DND-41 (cell line): ENCODE results near the gene MIGA1.
"Not testable (repeated sequence)": the region's sequence is repeated elsewhere in the genome, so short reads cannot be mapped to it uniquely, and the experiment has no call there.

ENCODE experiments used
- CTCF ChIP-seq: IDR thresholded peaks from 2 replicates; pipeline ENCODE4 v1.5.1; 2012; ENCODE audit warnings: borderline replicate concordance, low read length, moderate library complexity, mild to moderate bottlenecking; ENCODE audit not compliant: poor library complexity, severe bottlenecking; ENCODE audit errors: extremely low read depth
- EZH2 ChIP-seq: IDR thresholded peaks from 3 replicates; pipeline ENCODE4 v1.6.1; 2012; ENCODE audit warnings: borderline replicate concordance, low read depth, mild to moderate bottlenecking, moderate library complexity, low read length, inconsistent platforms; ENCODE audit not compliant: severe bottlenecking

GRCh38 chr1:77918918-77919317 is 139.5 kb downstream of the MIGA1 start:
- not testable (repeated sequence) for TF ChIP-seq CTCF, EZH2
